Neural crest cell (in vitro differentiated cells): ENCODE measurements around the gene RHEB. TPM values are rescaled to one million over a fixed set of nuclear protein-coding genes. Genes with fewer than 3 reads are reported as not detected.

ENCODE experiments used
- DNase-seq: peaks from one replicate; pipeline ENCODE4 v3.0.0; 2021; ENCODE audit warnings: low read depth, mixed read lengths, low spot score
- H3K27ac Mint-ChIP-seq: one replicate; pipeline ENCODE4 v1.8.0; 2021; ENCODE audit warnings: mild to moderate bottlenecking, mixed read lengths; ENCODE audit not compliant: unreplicated experiment
- H3K27me3 Mint-ChIP-seq: 2 replicates; pipeline ENCODE4 v1.8.0; 2021; ENCODE audit warnings: low read depth, mild to moderate bottlenecking, mixed read lengths
- H3K36me3 Mint-ChIP-seq: 2 replicates; pipeline ENCODE4 v1.8.0; 2021; ENCODE audit warnings: low read depth, mild to moderate bottlenecking, mixed read lengths
- H3K4me1 Mint-ChIP-seq: 2 replicates; pipeline ENCODE4 v1.8.0; 2021; ENCODE audit warnings: mixed read lengths
- H3K4me3 Mint-ChIP-seq: one replicate; pipeline ENCODE4 v1.8.0; 2021; ENCODE audit warnings: mild to moderate bottlenecking, mixed read lengths
- H3K9me3 Mint-ChIP-seq: 2 replicates; pipeline ENCODE4 v1.8.0; 2021; ENCODE audit warnings: mixed read lengths
- CTCF ChIP-seq: fragments of 200-600 bp; sonication (generic); conservative IDR thresholded peaks from 2 replicates; pipeline ENCODE4 v1.5.0; 2021; ENCODE audit warnings: antibody characterized with exemption, mild to moderate bottlenecking
- total RNA-seq: library from RNA; stranded (reverse); gene quantifications from 2 replicates; pipeline ENCODE4 v1.2.1, GENCODE V29; 2021

RHEB gene
- total RNA-seq, 1 donor from 2014 or later: 92.9 TPM

GRCh38 chr7:151494298-151495284, 25.1 kb downstream of the RHEB start:
- Mint-ChIP-seq H3K27me3 (no peaks in the 10 kb centered on the region), H3K9me3 (no peaks in the 10 kb centered on the region), H3K4me1 (peaks cover 52% of the 10 kb centered on the region), H3K36me3 (peaks cover 3% of the 10 kb centered on the region), H3K4me3 (no peak overlapping the region), H3K27ac (no peak overlapping the region)
- DNase-seq: no peak
- no peak for TF ChIP-seq CTCF

DNA sequence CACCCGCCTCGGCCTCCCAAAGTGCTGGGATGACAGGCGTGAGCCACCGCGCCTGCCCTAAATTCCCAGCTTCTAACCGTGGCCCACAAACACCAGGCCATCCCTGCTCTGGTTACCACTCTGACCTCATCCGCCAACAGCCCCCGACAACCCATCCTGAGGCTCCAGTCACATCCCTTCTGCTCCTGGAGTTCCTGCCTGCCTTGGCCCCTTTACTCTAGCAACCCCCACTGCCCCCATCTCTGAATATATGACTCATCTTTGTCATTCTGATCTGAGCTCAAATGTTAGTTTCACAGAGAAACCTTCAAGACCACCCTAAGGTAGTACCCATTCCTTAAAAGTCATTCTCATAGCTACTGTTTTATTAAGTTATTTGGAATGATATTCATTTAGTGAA, 26.6 kb downstream of the RHEB start:
- no peak overlapping the region for H3K4me3 Mint-ChIP-seq

GRCh38 chr7:151491859-151492258, 27.8 kb downstream of the RHEB start:
- no peak overlapping the region for H3K4me3 Mint-ChIP-seq
- H3K27me3 Mint-ChIP-seq: no peaks in the 10 kb centered on the region
- no peak overlapping the region for H3K27ac Mint-ChIP-seq
- no peak for DNase-seq
- H3K9me3 Mint-ChIP-seq: no peaks in the 10 kb centered on the region
- TF ChIP-seq CTCF: no peak
- peaks cover 3% of the 10 kb centered on the region for H3K36me3 Mint-ChIP-seq
- peaks cover 46% of the 10 kb centered on the region for H3K4me1 Mint-ChIP-seq

More for the DNA sequence above, 26.6 kb downstream of the RHEB start:
- Mint-ChIP-seq H3K27ac (no peak overlapping the region), H3K9me3 (no peaks in the 10 kb centered on the region), H3K36me3 (peaks cover 3% of the 10 kb centered on the region), H3K4me1 (peaks cover 46% of the 10 kb centered on the region), H3K27me3 (no peaks in the 10 kb centered on the region)
- TF ChIP-seq CTCF: no peak
- no peak for DNase-seq

- peaks cover 39% of the 10 kb centered on the region for H3K4me1 Mint-ChIP-seq
- no peak for DNase-seq
- no peaks in the 10 kb centered on the region for H3K27me3 Mint-ChIP-seq
- H3K4me3 Mint-ChIP-seq: no peak overlapping the region
- H3K36me3 Mint-ChIP-seq: peaks cover 5% of the 10 kb centered on the region
- H3K27ac Mint-ChIP-seq: peak overlapping the region; percentile 45
- no peaks in the 10 kb centered on the region for H3K9me3 Mint-ChIP-seq
- TF ChIP-seq CTCF: no peak
Observed at GRCh38 chr7:151490456-151491105, 29.1 kb downstream of the RHEB start.

- no peak for DNase-seq
- no peaks in the 10 kb centered on the region for H3K27me3 Mint-ChIP-seq
- H3K4me1 Mint-ChIP-seq: peaks cover 32% of the 10 kb centered on the region
- H3K36me3 Mint-ChIP-seq: peaks cover 5% of the 10 kb centered on the region
- H3K9me3 Mint-ChIP-seq: no peaks in the 10 kb centered on the region
- no peak for TF ChIP-seq CTCF
- H3K27ac Mint-ChIP-seq: no peak overlapping the region
- H3K4me3 Mint-ChIP-seq: no peak overlapping the region
Observed at GRCh38 chr7:151489498-151489897, 30.2 kb downstream of the RHEB start.
